ENCODE measurements around the gene PRSS21.

Gene PRSS21

GRCh38 chr16:2831203-2831602 lies 14.2 kb downstream of the PRSS21 start:
- Mint-ChIP-seq H3K9me3 (no peaks in the 10 kb centered on the region), H3K4me3 (no peak overlapping the region), H3K27ac (no peak overlapping the region), H3K4me1 (peaks cover 5% of the 10 kb centered on the region), H3K36me3 (no peaks in the 10 kb centered on the region), H3K27me3 (peaks cover 22% of the 10 kb centered on the region)
- CTCF ChIA-PET: interaction anchor here (2.6 kb wide), 1 partner anchor 8 kb away, joined by 14 read pairs; no protein-coding TSS in a partner anchor
- DNase-seq: no peak

- Mint-ChIP-seq H3K36me3 (no peaks in the 10 kb centered on the region), H3K27me3 (peaks cover 34% of the 10 kb centered on the region), H3K4me3 (no peak overlapping the region), H3K9me3 (no peaks in the 10 kb centered on the region), H3K27ac (no peak overlapping the region), H3K4me1 (peaks cover 5% of the 10 kb centered on the region)
- DNase-seq: no peak
- CTCF ChIA-PET: no interaction called here
Measured at GRCh38 chr16:2833776-2834175, 16.7 kb downstream of the PRSS21 start.

- no peaks in the 10 kb centered on the region for H3K36me3 Mint-ChIP-seq
- no peak overlapping the region for H3K27ac Mint-ChIP-seq
- DNase-seq: no peak
- H3K4me3 Mint-ChIP-seq: no peak overlapping the region
- peaks cover 38% of the 10 kb centered on the region for H3K27me3 Mint-ChIP-seq
- peaks cover 7% of the 10 kb centered on the region for H3K4me1 Mint-ChIP-seq
- H3K9me3 Mint-ChIP-seq: no peaks in the 10 kb centered on the region
- CTCF ChIA-PET: no interaction called here
Measured at GRCh38 chr16:2834968-2835367, 17.9 kb downstream of the PRSS21 start.

- DNase-seq: no peak
- H3K27ac Mint-ChIP-seq: no peak overlapping the region
- H3K27me3 Mint-ChIP-seq: peaks cover 38% of the 10 kb centered on the region
- no peak overlapping the region for H3K4me3 Mint-ChIP-seq
- no peaks in the 10 kb centered on the region for H3K9me3 Mint-ChIP-seq
- no peaks in the 10 kb centered on the region for H3K36me3 Mint-ChIP-seq
- peaks cover 10% of the 10 kb centered on the region for H3K4me1 Mint-ChIP-seq
- CTCF ChIA-PET: no interaction called here
Measured at GRCh38 chr16:2835638-2836493, 18.8 kb downstream of the PRSS21 start.

- Mint-ChIP-seq H3K9me3 (no peaks in the 10 kb centered on the region), H3K27me3 (peaks cover 41% of the 10 kb centered on the region), H3K27ac (no peak overlapping the region), H3K4me1 (peaks cover 17% of the 10 kb centered on the region), H3K36me3 (no peaks in the 10 kb centered on the region), H3K4me3 (no peak overlapping the region)
- CTCF ChIA-PET: no interaction called here
- DNase-seq: no peak
Measured at GRCh38 chr16:2836646-2837508, 19.8 kb downstream of the PRSS21 start.

- DNase-seq: peak; percentile 67
- Mint-ChIP-seq H3K36me3 (no peaks in the 10 kb centered on the region), H3K27me3 (peaks cover 35% of the 10 kb centered on the region), H3K9me3 (no peaks in the 10 kb centered on the region), H3K27ac (no peak overlapping the region), H3K4me1 (peaks cover 28% of the 10 kb centered on the region), H3K4me3 (no peak overlapping the region)
- CTCF ChIA-PET: interaction anchor here (0.8 to 3.5 kb wide), 20 partner anchors 9 to 88 kb away, joined by 3 to 95 read pairs (median 5); partner anchors contain the start of genes FLYWCH2 and ZG16B
Measured at GRCh38 chr16:2838928-2839327, 21.9 kb downstream of the PRSS21 start.

GRCh38 chr16:2839650-2840450 lies 22.8 kb downstream of the PRSS21 start:
- DNase-seq: no peak
- Mint-ChIP-seq H3K36me3 (no peaks in the 10 kb centered on the region), H3K4me3 (no peak overlapping the region), H3K9me3 (no peaks in the 10 kb centered on the region), H3K4me1 (peaks cover 28% of the 10 kb centered on the region), H3K27ac (no peak overlapping the region), H3K27me3 (peaks cover 34% of the 10 kb centered on the region)
- CTCF ChIA-PET: interaction anchor here (0.5 to 3.5 kb wide), 16 partner anchors 9 to 389 kb away, joined by 3 to 95 read pairs (median 5); partner anchors contain the start of genes FLYWCH2 and ZG16B

GRCh38 chr16:2840914-2841313 lies 23.9 kb downstream of the PRSS21 start:
- CTCF ChIA-PET: interaction anchor here (3.5 kb wide), 1 partner anchor 29 kb away, joined by 95 read pairs; no protein-coding TSS in a partner anchor
- Mint-ChIP-seq H3K27me3 (peaks cover 27% of the 10 kb centered on the region), H3K9me3 (no peaks in the 10 kb centered on the region), H3K27ac (no peak overlapping the region), H3K4me3 (no peak overlapping the region), H3K4me1 (peaks cover 31% of the 10 kb centered on the region), H3K36me3 (no peaks in the 10 kb centered on the region)
- no peak for DNase-seq

- CTCF ChIA-PET: interaction anchor here (1.3 to 4.7 kb wide), 2 partner anchors 25 to 26 kb away, joined by 5 to 30 read pairs; no protein-coding TSS in a partner anchor
- H3K4me3 Mint-ChIP-seq: no peak overlapping the region
- peaks cover 35% of the 10 kb centered on the region for H3K4me1 Mint-ChIP-seq
- H3K9me3 Mint-ChIP-seq: no peaks in the 10 kb centered on the region
- no peak for DNase-seq
- peaks cover 21% of the 10 kb centered on the region for H3K27me3 Mint-ChIP-seq
- no peak overlapping the region for H3K27ac Mint-ChIP-seq
- H3K36me3 Mint-ChIP-seq: no peaks in the 10 kb centered on the region
Measured at GRCh38 chr16:2841606-2842339, 24.7 kb downstream of the PRSS21 start.

GRCh38 chr16:2842340-2843000 lies 25.4 kb downstream of the PRSS21 start:
- H3K4me1 Mint-ChIP-seq: peaks cover 38% of the 10 kb centered on the region
- H3K9me3 Mint-ChIP-seq: no peaks in the 10 kb centered on the region
- H3K36me3 Mint-ChIP-seq: no peaks in the 10 kb centered on the region
- peak overlapping the region; percentile 70 for H3K27ac Mint-ChIP-seq
- H3K4me3 Mint-ChIP-seq: no peak overlapping the region
- DNase-seq: peak; percentile 70
- CTCF ChIA-PET: interaction anchor here (1.3 to 4.7 kb wide), 2 partner anchors 24 to 26 kb away, joined by 5 to 30 read pairs; no protein-coding TSS in a partner anchor
- H3K27me3 Mint-ChIP-seq: peaks cover 21% of the 10 kb centered on the region

GRCh38 chr16:2843526-2843925 lies 26.5 kb downstream of the PRSS21 start:
- CTCF ChIA-PET: interaction anchor here (4.7 kb wide), 1 partner anchor 25 kb away, joined by 30 read pairs; no protein-coding TSS in a partner anchor
- Mint-ChIP-seq H3K27me3 (peaks cover 18% of the 10 kb centered on the region), H3K36me3 (no peaks in the 10 kb centered on the region), H3K4me3 (no peak overlapping the region), H3K27ac (peak overlapping the region; percentile 8), H3K4me1 (peaks cover 38% of the 10 kb centered on the region), H3K9me3 (no peaks in the 10 kb centered on the region)
- DNase-seq: no peak

- Mint-ChIP-seq H3K36me3 (no peaks in the 10 kb centered on the region), H3K4me3 (no peak overlapping the region), H3K27ac (no peak overlapping the region), H3K27me3 (peaks cover 28% of the 10 kb centered on the region), H3K4me1 (peaks cover 31% of the 10 kb centered on the region), H3K9me3 (no peaks in the 10 kb centered on the region)
- CTCF ChIA-PET: interaction anchor here (1.3 to 4.7 kb wide), 3 partner anchors 16 to 23 kb away, joined by 3 to 30 read pairs (median 5); no protein-coding TSS in a partner anchor
- no peak for DNase-seq
Measured at GRCh38 chr16:2845116-2845515, 28.1 kb downstream of the PRSS21 start.
